Kidney glomerular epithelial cell (primary cell): ENCODE measurements around the gene C12orf50.
"Not testable (repeated sequence)": the region's sequence is repeated elsewhere in the genome, so short reads cannot be mapped to it uniquely, and the experiment has no call there.

ENCODE experiments used
- DNase-seq: peaks from one replicate; lab custom pipeline; 2025; lab: John Stamatoyannopoulos, UW

C12orf50 gene

GRCh38 chr12:88029093-88029665 lies at the start of gene C12orf50:
TSS of gene C12orf50 (minus strand) at chr12:88029401. CDS start at chr12:88026962, 2,439 bp downstream.
- no peak for DNase-seq

- DNase-seq = no peak
These were observed 38.1 kb upstream of the C12orf50 start for GRCh38 chr12:88067301-88067700.

GRCh38 chr12:88063375-88063774 lies 34.2 kb upstream of the C12orf50 start:
- no peak for DNase-seq

- no peak for DNase-seq
These were observed 33.3 kb upstream of the C12orf50 start for GRCh38 chr12:88062474-88062873.

- no peak for DNase-seq
These were observed 29.5 kb upstream of the C12orf50 start for GRCh38 chr12:88058719-88059077.

GRCh38 chr12:88057994-88058718 lies 29.0 kb upstream of the C12orf50 start:
- DNase-seq = no peak

GRCh38 chr12:88056571-88056970 lies 27.4 kb upstream of the C12orf50 start:
- DNase-seq = no peak

GRCh38 chr12:88052686-88053085 lies 23.5 kb upstream of the C12orf50 start:
- DNase-seq = peak; percentile 29

GRCh38 chr12:88044035-88044434 lies 14.8 kb upstream of the C12orf50 start:
- DNase-seq = no peak

- no peak for DNase-seq
These were observed 8.6 kb upstream of the C12orf50 start for GRCh38 chr12:88037770-88038169.

GRCh38 chr12:88036353-88036965 lies 7.3 kb upstream of the C12orf50 start:
- peak; percentile 22 for DNase-seq

- peak; percentile 69 for DNase-seq
These were observed 6.7 kb upstream of the C12orf50 start for GRCh38 chr12:88035907-88036289.

- DNase-seq = peak; percentile 69
These were observed 6.2 kb upstream of the C12orf50 start for GRCh38 chr12:88035271-88035906.

- not testable (repeated sequence) for DNase-seq
These were observed 2.0 kb upstream of the C12orf50 start for GRCh38 chr12:88031161-88031560.

GRCh38 chr12:88026196-88026595 lies 3.0 kb downstream of the C12orf50 start:
- no peak for DNase-seq

- no peak for DNase-seq
These were observed 11.2 kb downstream of the C12orf50 start for GRCh38 chr12:88017964-88018363.

GRCh38 chr12:88015825-88016224 lies 13.4 kb downstream of the C12orf50 start:
- DNase-seq = no peak

- no peak for DNase-seq
These were observed 17.4 kb downstream of the C12orf50 start for GRCh38 chr12:88011755-88012154.

GRCh38 chr12:88006351-88006750 lies 22.9 kb downstream of the C12orf50 start:
- DNase-seq = no peak

GRCh38 chr12:88001327-88001726 lies 27.9 kb downstream of the C12orf50 start:
- DNase-seq = no peak

GRCh38 chr12:87995581-87996178 lies 33.5 kb downstream of the C12orf50 start:
- peak; percentile 74 for DNase-seq

GRCh38 chr12:87991483-87991882 lies 37.7 kb downstream of the C12orf50 start:
- no peak for DNase-seq

- no peak for DNase-seq
These were observed 40.7 kb downstream of the C12orf50 start for GRCh38 chr12:87988534-87988933.
